B cell (primary cell): ENCODE results near the gene GZMM. TPM values are rescaled to one million over a fixed set of nuclear protein-coding genes. Genes with fewer than 3 reads are reported as not detected.

ENCODE experiments used
- ATAC-seq: fragments of 200-7000 bp; cut with Tn5 transposase; one replicate; pipeline ENCODE4 v1.10.0; 2021; ENCODE audit warnings: low read depth, mild to moderate bottlenecking, moderate number of reproducible peaks, moderate library complexity
- CTCF ChIA-PET: fragments of 350-600 bp; sonication (Branson Sonifier 250); formaldehyde crosslinking; loops from one replicate; lab custom pipeline; 2021; ENCODE audit warnings: antibody characterized with exemption, inconsistent platforms; lab: Charles Lee
- POLR2A ChIA-PET: fragments of 350-600 bp; sonication (Branson Sonifier 250); formaldehyde crosslinking; loops from one replicate; lab custom pipeline; 2021; ENCODE audit warnings: antibody characterized with exemption; lab: Charles Lee
- DNase-seq: peaks from one replicate; pipeline ENCODE4 v3.0.0; 2013
- H2AFZ ChIP-seq: 2 replicates; pipeline ENCODE4 v1.6.1; 2012; ENCODE audit warnings: mild to moderate bottlenecking, low read depth, low read length; ENCODE audit not compliant: insufficient read depth, poor library complexity, severe bottlenecking
- H3K27ac ChIP-seq, 2 donors: 1 replicate in 1 of 2; 2 replicates in 1 of 2; pipeline ENCODE4 v1.5.1; 2012 to 2013; ENCODE audit warnings: low read length in 2 of 2, mild to moderate bottlenecking in 2 of 2, moderate library complexity in 1 of 2
- H3K27me3 ChIP-seq, 4 experiments: fragments of 200-600 bp in 1 of 4; sonication (generic) in 1 of 4; replicated peaks in 1 of 4; 1 replicate in 2 of 4; 2 replicates in 2 of 4; pipeline versions ENCODE4 v1.6.1 to v1.7.0; 2013 to 2016; ENCODE audit warnings: low read length in 3 of 4, mild to moderate bottlenecking in 2 of 4, mixed read lengths in 1 of 4, moderate library complexity in 1 of 4; ENCODE audit not compliant: insufficient read depth in 4 of 4, control insufficient read depth in 3 of 4; ENCODE audit errors: control extremely low read depth in 1 of 4
- H3K36me3 ChIP-seq, 2 experiments: replicated peaks in 1 of 2; 1 replicate in 1 of 2; 2 replicates in 1 of 2; pipeline versions ENCODE4 v1.6.1 to v1.7.1; 2013; ENCODE audit warnings: low read length in 1 of 2; ENCODE audit not compliant: insufficient read depth in 2 of 2, control insufficient read depth in 1 of 2; ENCODE audit errors: control extremely low read depth in 1 of 2, extremely low read depth in 1 of 2
- H3K4me1 ChIP-seq, 2 donors: fragments of 200-600 bp in 1 of 2; sonication (generic) in 1 of 2; 1 replicate in 1 of 2; 2 replicates in 1 of 2; pipeline versions ENCODE4 v1.5.1 to v1.6.1; 2013 to 2017; ENCODE audit warnings: low read length in 2 of 2; ENCODE audit not compliant: control insufficient read depth in 2 of 2, insufficient read depth in 2 of 2
- H3K4me2 ChIP-seq: replicated peaks from 2 replicates; pipeline ENCODE3; 2012; ENCODE audit warnings: mild to moderate bottlenecking, low read depth, low read length; ENCODE audit not compliant: poor library complexity, severe bottlenecking
- H3K4me3 ChIP-seq, 5 experiments: fragments of 200-600 bp in 1 of 5; sonication (generic) in 1 of 5; 1 replicate in 3 of 5; 2 replicates in 2 of 5; pipeline versions ENCODE4 v1.5.1 to v1.7.0; 2011 to 2016; ENCODE audit warnings: low read length in 4 of 5, mild to moderate bottlenecking in 4 of 5, low read depth in 2 of 5, control low read depth in 1 of 5, moderate library complexity in 1 of 5; ENCODE audit not compliant: insufficient read depth in 1 of 5; ENCODE audit errors: control extremely low read depth in 1 of 5, extremely low read depth in 1 of 5
- H3K79me2 ChIP-seq: fragments of 200-600 bp; sonication (generic); one replicate; pipeline ENCODE4 v1.6.0; 2016; ENCODE audit warnings: low read length; ENCODE audit not compliant: control insufficient read depth, insufficient read depth
- H3K9ac ChIP-seq: fragments of 200-600 bp; sonication (generic); 2 replicates; pipeline ENCODE4 v1.6.1; 2017; ENCODE audit warnings: mild to moderate bottlenecking, low read length, moderate library complexity
- H3K9me3 ChIP-seq, 3 donors: one replicate each; pipeline versions ENCODE4 v1.6.1 to v1.7.1; 2013; ENCODE audit warnings: low read length in 2 of 3; ENCODE audit not compliant: control insufficient read depth in 2 of 3, insufficient read depth in 1 of 3; ENCODE audit errors: control extremely low read depth in 1 of 3
- H4K20me1 ChIP-seq: 2 replicates; pipeline ENCODE4 v1.6.0; 2012; ENCODE audit warnings: mild to moderate bottlenecking, low read length; ENCODE audit not compliant: insufficient read depth, control insufficient read depth, poor library complexity, severe bottlenecking
- H3K27ac Mint-ChIP-seq: one replicate; pipeline ENCODE4 v1.8.0; 2021; ENCODE audit warnings: mixed read lengths
- H3K27me3 Mint-ChIP-seq: one replicate; pipeline ENCODE4 v1.8.0; 2021; ENCODE audit warnings: mixed read lengths
- H3K4me1 Mint-ChIP-seq: one replicate; pipeline ENCODE4 v1.8.0; 2021; ENCODE audit warnings: mixed read lengths
- H3K4me3 Mint-ChIP-seq: one replicate; pipeline ENCODE4 v1.8.0; 2021; ENCODE audit warnings: mixed read lengths
- H3K9me3 Mint-ChIP-seq: one replicate; pipeline ENCODE4 v1.8.0; 2022; ENCODE audit warnings: mixed read lengths; ENCODE audit not compliant: insufficient read depth
- EZH2 ChIP-seq: IDR thresholded peaks from 2 replicates; pipeline ENCODE4 v1.6.1; 2012; ENCODE audit warnings: borderline replicate concordance, low read depth, mild to moderate bottlenecking, moderate library complexity, low read length; ENCODE audit not compliant: insufficient read depth, poor library complexity, severe bottlenecking
- whole genome bisulfite sequencing: methylation state at CpG from one replicate; pipeline ENCODE4 v1.1.5; 2013; ENCODE audit warnings: missing lambda C conversion rate; ENCODE audit not compliant: insufficient coverage; 5-methylcytosine and 5-hydroxymethylcytosine counted together
- intact Hi-C: fragments of 100-400 bp; cut with micrococcal nuclease; formaldehyde crosslinking; loops from one replicate; pipeline ENCODE4 v1.10.0; 2022
- polyA plus RNA-seq: library from polyadenylated mRNA; depleted of rRNA; stranded (reverse); fragments of >200 nt; gene quantifications from 2 replicates; pipeline ENCODE4 v1.2.3, GENCODE V29; 2012
- total RNA-seq, 2 donors: library from RNA; stranded (reverse); fragments of 120-200 nt in 1 of 2; gene quantifications; 1 replicate in 1 of 2; 2 replicates in 1 of 2; pipeline versions ENCODE4 v1.2.3 to v1.2.4, GENCODE V29; 2013 to 2022
- TF ChIP-seq, protein P1 (sequence below): fragments of 200-600 bp; IDR thresholded peaks from one replicate; pipeline ENCODE4 v1.8.0; 2022; ENCODE audit warnings: antibody characterized with exemption, mild to moderate bottlenecking

The GZMM gene
- total and polyA plus RNA-seq, 2 donors (not counting 1 experiment from before 2014, with no cell fraction given), result 2.1 TPM; not detected in 1

- Histone ChIP-seq H3K4me3 (no peak overlapping the region), H3K9ac (no peak overlapping the region), H3K36me3 (no peaks in the 10 kb centered on the region), H3K4me2 (no peak overlapping the region), H3K79me2 (no peaks in the 10 kb centered on the region), H3K27ac (no peak overlapping the region), H2AFZ (no peak overlapping the region), H4K20me1 (no peaks in the 10 kb centered on the region), H3K9me3 (peaks cover 0 to 13% (median 0%) of the 10 kb centered on the region in 3 donors), H3K4me1 (no peaks in the 10 kb centered on the region), H3K27me3 (peaks cover 0 to 4% (median 0%) of the 10 kb centered on the region in 4 experiments)
- POLR2A ChIA-PET, result no interaction called here
- 84% methylated on average over 13 of the region's 18 CpGs for WGBS
- peaks cover under 1% of the 10 kb centered on the region for H3K4me1 Mint-ChIP-seq
- H3K9me3 Mint-ChIP-seq, result no peaks in the 10 kb centered on the region
- TF ChIP-seq EZH2, result no peak
- TF ChIP-seq, protein P1, sequence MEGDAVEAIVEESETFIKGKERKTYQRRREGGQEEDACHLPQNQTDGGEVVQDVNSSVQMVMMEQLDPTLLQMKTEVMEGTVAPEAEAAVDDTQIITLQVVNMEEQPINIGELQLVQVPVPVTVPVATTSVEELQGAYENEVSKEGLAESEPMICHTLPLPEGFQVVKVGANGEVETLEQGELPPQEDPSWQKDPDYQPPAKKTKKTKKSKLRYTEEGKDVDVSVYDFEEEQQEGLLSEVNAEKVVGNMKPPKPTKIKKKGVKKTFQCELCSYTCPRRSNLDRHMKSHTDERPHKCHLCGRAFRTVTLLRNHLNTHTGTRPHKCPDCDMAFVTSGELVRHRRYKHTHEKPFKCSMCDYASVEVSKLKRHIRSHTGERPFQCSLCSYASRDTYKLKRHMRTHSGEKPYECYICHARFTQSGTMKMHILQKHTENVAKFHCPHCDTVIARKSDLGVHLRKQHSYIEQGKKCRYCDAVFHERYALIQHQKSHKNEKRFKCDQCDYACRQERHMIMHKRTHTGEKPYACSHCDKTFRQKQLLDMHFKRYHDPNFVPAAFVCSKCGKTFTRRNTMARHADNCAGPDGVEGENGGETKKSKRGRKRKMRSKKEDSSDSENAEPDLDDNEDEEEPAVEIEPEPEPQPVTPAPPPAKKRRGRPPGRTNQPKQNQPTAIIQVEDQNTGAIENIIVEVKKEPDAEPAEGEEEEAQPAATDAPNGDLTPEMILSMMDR, result no peak
- H3K4me3 Mint-ChIP-seq, result no peak overlapping the region
- CTCF ChIA-PET, result no interaction called here
- peaks cover 9% of the 10 kb centered on the region for H3K27me3 Mint-ChIP-seq
- H3K27ac Mint-ChIP-seq, result no peak overlapping the region
- DNase-seq, result no peak
- no peak for ATAC-seq
- intact Hi-C loops, result no loop called here
These were observed 18.8 kb upstream of the GZMM start for GRCh38 chr19:525029-525428.

GRCh38 chr19:525857-526419 is 17.9 kb upstream of the GZMM start:
- H2AFZ ChIP-seq, result no peak overlapping the region
- 83% methylated on average over 12 of the region's 13 CpGs for WGBS
- H3K4me1 ChIP-seq, result peaks cover 0 to 6% of the 10 kb centered on the region in 2 donors
- peaks cover 0 to 4% (median 0%) of the 10 kb centered on the region in 4 experiments for H3K27me3 ChIP-seq
- peaks cover 0 to 13% (median 0%) of the 10 kb centered on the region in 3 donors for H3K9me3 ChIP-seq
- DNase-seq (no peak), ATAC-seq (no peak)
- no peak overlapping the region for H3K4me2 ChIP-seq
- TF ChIP-seq EZH2, result no peak
- TF ChIP-seq, protein P1, result no peak
- ChIA-PET POLR2A (no interaction called here), CTCF (no interaction called here)
- H3K27ac Mint-ChIP-seq, result no peak overlapping the region
- no peaks in the 10 kb centered on the region for H3K79me2 ChIP-seq
- peaks cover 9% of the 10 kb centered on the region for H3K27me3 Mint-ChIP-seq
- H3K36me3 ChIP-seq, result no peaks in the 10 kb centered on the region
- H3K4me3 ChIP-seq, result no peak overlapping the region
- intact Hi-C loops, result no loop called here
- no peaks in the 10 kb centered on the region for H4K20me1 ChIP-seq
- no peaks in the 10 kb centered on the region for H3K9me3 Mint-ChIP-seq
- no peak overlapping the region for H3K9ac ChIP-seq
- H3K4me3 Mint-ChIP-seq, result no peak overlapping the region
- H3K27ac ChIP-seq, result no peak overlapping the region
- H3K4me1 Mint-ChIP-seq, result peaks cover 3% of the 10 kb centered on the region
